ENCODE data around the gene AKAP9.
"Not testable (repeated sequence)": the region's sequence is repeated elsewhere in the genome, so short reads cannot be mapped to it uniquely, and the experiment has no call there.

AKAP9 gene

DNA sequence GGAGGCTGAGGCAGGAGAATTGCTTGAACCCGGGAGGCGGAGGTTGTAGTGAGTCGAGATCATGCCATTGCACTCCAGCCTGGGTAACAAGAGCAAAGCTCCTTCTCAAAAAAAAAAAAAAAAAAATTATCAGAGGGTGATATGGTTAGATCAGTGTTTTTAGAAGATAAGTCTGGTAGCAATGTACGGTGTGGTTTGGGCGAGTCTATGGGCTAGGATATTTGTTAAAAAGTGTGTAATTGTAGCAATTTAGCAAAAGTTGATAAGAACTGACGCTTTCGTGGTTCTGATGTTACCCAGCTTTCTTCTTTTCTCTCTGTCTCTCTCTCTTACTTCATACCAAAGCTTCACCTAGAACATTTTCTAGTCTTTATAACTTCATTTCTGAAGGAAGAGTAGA lies 200.5 kb downstream of the AKAP9 start:
- no peak for TF ChIP-seq CTCF (IDR thresholded peaks at IDR 0.05; ENCODE audit: control insufficient read depth, insufficient read depth, low read depth, low read length, missing control alignments)
- H3K4me3 ChIP-seq (ENCODE audit: control insufficient read depth, low read depth, low read length): no peak overlapping the region
- DNase-seq (ENCODE audit: low read depth): no peak

- H3K4me3 ChIP-seq (ENCODE audit: control insufficient read depth, low read depth, low read length): not testable (repeated sequence)
Observed at GRCh38 chr7:92142791-92143190, 202.1 kb downstream of the AKAP9 start.

GRCh38 chr7:92143192-92143880 lies 202.7 kb downstream of the AKAP9 start:
- not testable (repeated sequence) for H3K4me3 ChIP-seq (ENCODE audit: control insufficient read depth, low read depth, low read length); DNase-seq (ENCODE audit: low read depth)

More at GRCh38 chr7:92142791-92143190, 202.1 kb downstream of the AKAP9 start:
- DNase-seq (ENCODE audit: low read depth): not testable (repeated sequence)

- no peak overlapping the region for H3K4me3 ChIP-seq (ENCODE audit: control insufficient read depth, low read depth, low read length)
- TF ChIP-seq CTCF (IDR thresholded peaks at IDR 0.05; ENCODE audit: control insufficient read depth, insufficient read depth, low read depth, low read length, missing control alignments): no peak
- DNase-seq (ENCODE audit: low read depth): no peak
Observed at GRCh38 chr7:92149736-92150239, 209.1 kb downstream of the AKAP9 start.

GRCh38 chr7:92150450-92151017 lies 209.9 kb downstream of the AKAP9 start:
- DNase-seq (ENCODE audit: low read depth): no peak
- no peak for TF ChIP-seq CTCF (IDR thresholded peaks at IDR 0.05; ENCODE audit: control insufficient read depth, insufficient read depth, low read depth, low read length, missing control alignments)

GRCh38 chr7:92155108-92155739 lies 214.6 kb downstream of the AKAP9 start:
- TF ChIP-seq CTCF (IDR thresholded peaks at IDR 0.05; ENCODE audit: control insufficient read depth, insufficient read depth, low read depth, low read length, missing control alignments): no peak
- H3K4me3 ChIP-seq (ENCODE audit: control insufficient read depth, low read depth, low read length): no peak overlapping the region
- DNase-seq (ENCODE audit: low read depth): no peak

More at GRCh38 chr7:92150450-92151017, 209.9 kb downstream of the AKAP9 start:
- H3K4me3 ChIP-seq (ENCODE audit: control insufficient read depth, low read depth, low read length): no peak overlapping the region

DNA sequence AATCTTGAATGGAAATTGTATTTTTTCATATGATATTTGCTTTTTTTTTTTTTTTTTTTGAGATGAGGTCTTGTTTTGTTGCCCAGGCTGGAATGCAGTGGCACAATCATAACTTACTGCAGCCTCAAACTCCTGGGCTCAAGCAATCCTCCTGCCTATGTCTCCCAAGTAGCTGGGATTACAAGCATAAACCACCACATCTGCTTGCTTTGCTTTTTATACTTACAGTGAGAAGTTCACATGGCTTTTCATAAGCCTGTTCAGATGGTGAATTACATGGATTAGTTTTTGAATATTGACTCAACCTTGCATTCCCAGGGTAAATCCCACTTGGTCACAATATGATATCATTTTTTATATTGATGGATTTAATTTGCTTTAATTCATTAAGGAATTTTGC lies 216.3 kb downstream of the AKAP9 start:
- no peak overlapping the region for H3K4me3 ChIP-seq (ENCODE audit: control insufficient read depth, low read depth, low read length)
- no peak for DNase-seq (ENCODE audit: low read depth)

More for the DNA sequence above, 216.3 kb downstream of the AKAP9 start:
- no peak for TF ChIP-seq CTCF (IDR thresholded peaks at IDR 0.05; ENCODE audit: control insufficient read depth, insufficient read depth, low read depth, low read length, missing control alignments)

Measured in AG09309 (cell line).